ENCODE measurements around the gene RBM3. TPM values are rescaled to one million over a fixed set of nuclear protein-coding genes. Genes with fewer than 3 reads are reported as not detected.

RBM3 gene
- total and polyA plus RNA-seq, 11 donors = 34.5 to 187 (median 111) TPM

GRCh38 chrX:48560681-48561080 lies 13.6 kb upstream of the RBM3 start:
- Histone ChIP-seq H3K36me3 (peaks cover 0 to 49% (median 25%) of the 10 kb centered on the region in 9 donors), H3K4me3 (no peak overlapping the region), H3K4me1 (peaks cover 0 to 5% (median 0%) of the 10 kb centered on the region in 12 donors), H3K9me3 (no peaks in the 10 kb centered on the region), H3K27me3 (no peaks in the 10 kb centered on the region), H3K27ac (no peak overlapping the region)
- ATAC-seq (no peak), DNase-seq (no peak)
- intact Hi-C loops (cut with DNase I) = no loop called here
- 90 to 97% (median 94%) methylated on average over 10 to 12 of the region's 12 CpGs for WGBS, 4 donors
- TF ChIP-seq, protein P1, sequence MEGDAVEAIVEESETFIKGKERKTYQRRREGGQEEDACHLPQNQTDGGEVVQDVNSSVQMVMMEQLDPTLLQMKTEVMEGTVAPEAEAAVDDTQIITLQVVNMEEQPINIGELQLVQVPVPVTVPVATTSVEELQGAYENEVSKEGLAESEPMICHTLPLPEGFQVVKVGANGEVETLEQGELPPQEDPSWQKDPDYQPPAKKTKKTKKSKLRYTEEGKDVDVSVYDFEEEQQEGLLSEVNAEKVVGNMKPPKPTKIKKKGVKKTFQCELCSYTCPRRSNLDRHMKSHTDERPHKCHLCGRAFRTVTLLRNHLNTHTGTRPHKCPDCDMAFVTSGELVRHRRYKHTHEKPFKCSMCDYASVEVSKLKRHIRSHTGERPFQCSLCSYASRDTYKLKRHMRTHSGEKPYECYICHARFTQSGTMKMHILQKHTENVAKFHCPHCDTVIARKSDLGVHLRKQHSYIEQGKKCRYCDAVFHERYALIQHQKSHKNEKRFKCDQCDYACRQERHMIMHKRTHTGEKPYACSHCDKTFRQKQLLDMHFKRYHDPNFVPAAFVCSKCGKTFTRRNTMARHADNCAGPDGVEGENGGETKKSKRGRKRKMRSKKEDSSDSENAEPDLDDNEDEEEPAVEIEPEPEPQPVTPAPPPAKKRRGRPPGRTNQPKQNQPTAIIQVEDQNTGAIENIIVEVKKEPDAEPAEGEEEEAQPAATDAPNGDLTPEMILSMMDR (IDR thresholded peaks at IDR 0.05) = no peak
- TF ChIP-seq POLR2A (IDR thresholded peaks at IDR 0.05) = no peak

- Histone ChIP-seq H3K36me3 (peaks cover 0 to under 1% (median 0%) of the 10 kb centered on the region in 9 donors), H3K27me3 (no peaks in the 10 kb centered on the region), H3K9me3 (no peaks in the 10 kb centered on the region), H3K4me3 (no peak overlapping the region), H3K4me1 (no peaks in the 10 kb centered on the region), H3K27ac (no peak overlapping the region)
- DNase-seq (no peak), ATAC-seq (no peak)
- intact Hi-C loops (cut with DNase I) = no loop called here
- 41 to 81% (median 52%) methylated on average over 1 of the region's 1 CpG for WGBS, 4 donors
- TF ChIP-seq POLR2A (IDR thresholded peaks at IDR 0.05) = no peak
- TF ChIP-seq, protein P1 (IDR thresholded peaks at IDR 0.05) = no peak
These were observed 4.3 kb upstream of the RBM3 start for GRCh38 chrX:48569958-48570357.

DNA sequence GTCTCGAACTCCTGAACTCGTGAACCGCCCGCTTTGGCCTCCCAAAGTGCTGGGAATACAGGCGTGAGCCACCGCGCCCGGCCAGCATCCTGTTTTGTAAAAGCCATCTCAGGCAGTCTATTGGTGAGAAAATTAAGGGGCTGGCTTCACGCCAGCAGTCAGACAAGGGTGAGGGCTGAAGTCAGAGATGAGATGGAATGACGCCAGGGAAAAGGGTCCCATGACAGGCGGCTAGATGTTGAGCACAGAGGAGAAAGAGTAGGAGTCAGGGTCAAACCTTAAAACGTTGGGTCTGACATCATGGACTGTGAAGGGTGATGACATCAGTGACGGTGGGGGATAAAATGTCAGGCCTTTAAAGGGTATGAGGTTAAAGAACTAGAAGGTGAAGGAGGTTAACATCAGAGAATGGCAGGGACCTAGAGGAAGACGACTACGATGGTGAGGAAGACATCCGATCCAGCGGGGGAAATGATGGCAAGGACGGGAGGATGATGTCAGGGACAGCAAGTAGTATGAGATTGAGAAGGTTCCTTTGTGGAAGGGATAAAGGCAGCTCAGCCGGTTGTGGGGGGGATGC lies 504 bp upstream of the RBM3 start:
- no peaks in the 10 kb centered on the region for H3K27me3 ChIP-seq
- H3K4me1 ChIP-seq = peaks cover 0 to 17% (median 12%) of the 10 kb centered on the region in 12 donors
- DNase-seq (peak; percentile 54 to 71 (median 65)), ATAC-seq (peak in 2 of 4 donors; percentile 5 to 50)
- H3K9me3 ChIP-seq = no peaks in the 10 kb centered on the region
- TF ChIP-seq, protein P1 (IDR thresholded peaks at IDR 0.05) = no peak
- TF ChIP-seq POLR2A (IDR thresholded peaks at IDR 0.05) = no peak
- H3K4me3 ChIP-seq = peak overlapping the region in 11 of 12 donors; percentile 42 to 96 (median 82)
- 21 to 57% (median 39%) methylated on average over 19 of the region's 19 CpGs for WGBS, 4 donors
- peak overlapping the region; percentile 95 to 100 (median 98) for H3K27ac ChIP-seq
- H3K36me3 ChIP-seq = peaks cover 0 to 39% (median 34%) of the 10 kb centered on the region in 9 donors
- intact Hi-C loops (cut with DNase I) = loop anchor here in 1 of 10 donors (2.0 kb wide), 1 partner anchor 17 kb away; no protein-coding TSS in a partner anchor

GRCh38 chrX:48575642-48576041 lies 1.4 kb downstream of the RBM3 start:
- H3K27me3 ChIP-seq = no peaks in the 10 kb centered on the region
- DNase-seq (no peak), ATAC-seq (no peak)
- peaks cover 0 to 45% (median 39%) of the 10 kb centered on the region in 9 donors for H3K36me3 ChIP-seq
- H3K4me3 ChIP-seq = peak overlapping the region in 11 of 12 donors; percentile 42 to 96 (median 82)
- peak overlapping the region in 11 of 12 donors; percentile 95 to 100 (median 98) for H3K27ac ChIP-seq
- intact Hi-C loops (cut with DNase I) = loop anchor here in 1 of 10 donors (2.0 kb wide), 1 partner anchor 15 kb away; no protein-coding TSS in a partner anchor
- 62 to 82% (median 67%) methylated on average over 13 of the region's 13 CpGs for WGBS, 4 donors
- H3K4me1 ChIP-seq = peaks cover 0 to 17% (median 12%) of the 10 kb centered on the region in 12 donors
- H3K9me3 ChIP-seq = no peaks in the 10 kb centered on the region
- TF ChIP-seq, protein P1 (IDR thresholded peaks at IDR 0.05) = no peak
- no peak for TF ChIP-seq POLR2A (IDR thresholded peaks at IDR 0.05)

Measured in heart left ventricle (tissue), 16 donors.